ENCODE results near the gene HOXC9.

The HOXC9 gene

GRCh38 chr12:53987787-53988230, 12.2 kb upstream of the HOXC9 start:
- no peak for DNase-seq (ENCODE audit: extremely low spot score)
- CTCF ChIA-PET, result interaction anchor here (0.6 to 5.6 kb wide), 18 partner anchors 10 to 241 kb away, joined by 3 to 74 read pairs (median 4); partner anchors contain the start of genes HOTAIR and HOXC8
- POLR2A ChIA-PET, result no interaction called here
- TF ChIP-seq, protein P1, sequence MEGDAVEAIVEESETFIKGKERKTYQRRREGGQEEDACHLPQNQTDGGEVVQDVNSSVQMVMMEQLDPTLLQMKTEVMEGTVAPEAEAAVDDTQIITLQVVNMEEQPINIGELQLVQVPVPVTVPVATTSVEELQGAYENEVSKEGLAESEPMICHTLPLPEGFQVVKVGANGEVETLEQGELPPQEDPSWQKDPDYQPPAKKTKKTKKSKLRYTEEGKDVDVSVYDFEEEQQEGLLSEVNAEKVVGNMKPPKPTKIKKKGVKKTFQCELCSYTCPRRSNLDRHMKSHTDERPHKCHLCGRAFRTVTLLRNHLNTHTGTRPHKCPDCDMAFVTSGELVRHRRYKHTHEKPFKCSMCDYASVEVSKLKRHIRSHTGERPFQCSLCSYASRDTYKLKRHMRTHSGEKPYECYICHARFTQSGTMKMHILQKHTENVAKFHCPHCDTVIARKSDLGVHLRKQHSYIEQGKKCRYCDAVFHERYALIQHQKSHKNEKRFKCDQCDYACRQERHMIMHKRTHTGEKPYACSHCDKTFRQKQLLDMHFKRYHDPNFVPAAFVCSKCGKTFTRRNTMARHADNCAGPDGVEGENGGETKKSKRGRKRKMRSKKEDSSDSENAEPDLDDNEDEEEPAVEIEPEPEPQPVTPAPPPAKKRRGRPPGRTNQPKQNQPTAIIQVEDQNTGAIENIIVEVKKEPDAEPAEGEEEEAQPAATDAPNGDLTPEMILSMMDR (IDR thresholded peaks at IDR 0.05; ENCODE audit: control extremely low read depth, extremely low read depth, low read depth, missing control alignments), result no peak

DNA sequence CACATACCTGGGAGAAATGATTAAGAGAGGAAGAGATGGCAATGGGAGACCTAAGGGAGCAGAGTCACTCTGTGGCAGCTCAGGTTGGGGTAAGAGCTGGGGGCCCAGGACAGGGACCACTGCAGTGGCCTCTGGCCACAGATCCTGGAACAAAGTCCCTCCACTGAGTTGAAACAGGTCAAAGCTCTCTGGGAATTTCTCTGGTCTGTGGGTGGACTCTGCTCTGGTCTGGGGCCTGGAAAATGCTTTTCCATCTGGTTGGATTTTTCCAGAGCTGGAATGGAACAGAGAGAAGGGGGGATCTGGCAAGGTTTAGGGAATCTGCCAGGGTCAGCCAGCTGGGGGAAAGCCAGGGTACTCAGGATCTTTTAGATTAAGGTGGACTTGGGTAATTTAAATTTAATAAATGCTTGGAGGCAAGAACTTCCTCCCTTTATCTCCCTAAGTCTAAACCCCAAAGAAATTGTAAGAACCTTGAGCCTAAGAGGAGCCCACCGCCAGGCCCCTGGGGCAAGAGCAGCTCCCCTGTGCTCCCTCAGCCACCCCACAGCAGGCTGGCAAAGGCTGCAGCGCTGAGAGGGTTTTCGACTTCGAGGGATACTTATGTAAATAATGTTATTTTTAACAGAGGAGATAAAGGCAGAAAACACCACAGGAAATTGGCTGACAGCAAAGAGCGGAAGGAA, 11.3 kb upstream of the HOXC9 start:
- DNase-seq (ENCODE audit: extremely low spot score), result no peak
- ChIA-PET POLR2A (no interaction called here), CTCF (interaction anchor here (0.7 to 5.6 kb wide), 13 partner anchors 10 to 411 kb away, joined by 3 to 74 read pairs (median 4); partner anchors contain the start of genes HOTAIR and HOXC8)
- TF ChIP-seq, protein P1 (IDR thresholded peaks at IDR 0.05; ENCODE audit: control extremely low read depth, extremely low read depth, low read depth, missing control alignments), result no peak

DNA sequence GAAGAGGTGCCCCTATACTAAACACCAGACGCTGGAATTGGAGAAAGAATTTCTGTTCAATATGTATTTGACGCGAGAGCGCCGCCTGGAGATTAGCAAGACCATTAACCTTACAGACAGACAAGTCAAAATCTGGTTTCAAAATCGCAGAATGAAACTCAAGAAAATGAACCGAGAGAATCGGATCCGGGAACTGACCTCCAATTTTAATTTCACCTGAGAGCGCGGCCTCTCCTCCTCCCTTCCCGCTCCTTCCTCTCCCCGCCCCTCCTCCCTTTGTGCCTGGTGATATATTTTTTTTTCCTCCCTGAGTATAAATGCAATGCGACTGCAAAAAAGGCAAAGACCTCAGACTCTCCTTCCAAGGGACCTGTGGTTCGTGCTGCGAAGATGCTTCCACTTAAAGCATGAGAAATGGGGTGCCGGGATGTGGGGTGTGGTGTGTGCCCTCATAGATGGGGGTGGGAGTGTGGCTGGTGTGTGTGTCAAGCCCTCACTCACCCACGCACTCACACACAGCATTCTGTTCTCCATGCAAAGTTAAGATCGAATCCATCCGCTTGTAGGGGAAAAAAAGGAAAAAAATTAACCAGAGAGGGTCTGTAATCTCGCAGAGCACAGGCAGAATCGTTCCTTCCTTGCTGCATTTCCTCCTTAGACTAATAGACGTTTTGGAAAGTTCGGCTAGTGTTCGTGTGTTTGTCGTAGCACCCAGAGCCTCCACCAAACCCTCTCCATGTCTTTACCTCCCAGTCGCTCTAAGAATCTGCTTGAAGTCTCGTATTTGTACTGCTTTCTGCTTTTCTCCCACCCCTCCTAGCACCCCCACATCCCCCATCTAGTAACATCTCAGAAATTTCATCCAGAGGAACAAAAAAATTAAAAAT, 10.5 kb upstream of the HOXC9 start:
- ChIA-PET POLR2A (no interaction called here), CTCF (interaction anchor here (0.7 to 5.6 kb wide), 10 partner anchors 17 to 410 kb away, joined by 3 to 74 read pairs (median 17); partner anchors contain the start of genes HOXC5 and HOXC8)
- peak; percentile 68 for DNase-seq (ENCODE audit: extremely low spot score)
- TF ChIP-seq, protein P1 (IDR thresholded peaks at IDR 0.05; ENCODE audit: control extremely low read depth, extremely low read depth, low read depth, missing control alignments), result peak; percentile 58

GRCh38 chr12:53990311-53991076, 9.5 kb upstream of the HOXC9 start:
- POLR2A ChIA-PET, result no interaction called here
- TF ChIP-seq, protein P1 (IDR thresholded peaks at IDR 0.05; ENCODE audit: control extremely low read depth, extremely low read depth, low read depth, missing control alignments), result no peak
- DNase-seq (ENCODE audit: extremely low spot score), result no peak
- CTCF ChIA-PET, result interaction anchor here (0.6 to 4.0 kb wide), 13 partner anchors 10 to 334 kb away, joined by 3 to 20 read pairs (median 5); partner anchors contain the start of genes COPZ1 and HOXC5

GRCh38 chr12:53991077-53991460, 8.9 kb upstream of the HOXC9 start:
- ChIA-PET CTCF (interaction anchor here (0.6 to 4.0 kb wide), 14 partner anchors 10 to 333 kb away, joined by 3 to 20 read pairs (median 5); partner anchors contain the start of genes COPZ1 and HOXC5), POLR2A (no interaction called here)
- no peak for DNase-seq (ENCODE audit: extremely low spot score)
- TF ChIP-seq, protein P1 (IDR thresholded peaks at IDR 0.05; ENCODE audit: control extremely low read depth, extremely low read depth, low read depth, missing control alignments), result no peak

Measured in GM10248 (cell line).